IMR-90 (cell line): ENCODE measurements around the gene EVPL. TPM values are rescaled to one million over a fixed set of nuclear protein-coding genes. Genes with fewer than 3 reads are reported as not detected.

Source experiments
- ATAC-seq: fragments of 200-7000 bp; cut with Tn5 transposase; 2 replicates; pipeline ENCODE4 v1.9.1; 2020; ENCODE audit warnings: low read depth, mild to moderate bottlenecking, moderate library complexity
- BruUV-seq: library from RNA; stranded (reverse); fragments of 400-500 nt; replicated peaks from 2 replicates; lab custom pipeline; 2021; lab: Mats Ljungman, UMichigan
- CTCF ChIA-PET: fragments of 300-600 bp; formaldehyde crosslinking; extraction: SDS; loops from one replicate; lab custom pipeline; 2021; ENCODE audit warnings: antibody characterized with exemption; lab: Yijun Ruan, JAX
- POLR2A ChIA-PET: fragments of 300-600 bp; sonication (Branson Sonifier 250); formaldehyde crosslinking; loops from one replicate; lab custom pipeline; 2022; ENCODE audit warnings: antibody characterized with exemption; ENCODE audit not compliant: unreplicated experiment; lab: Charles Lee
- DNase-seq: peaks from one replicate; pipeline ENCODE4 v3.0.0; 2013
- H2AFZ ChIP-seq: replicated peaks from 2 replicates; pipeline ENCODE3; 2013; ENCODE audit warnings: low read length, mild to moderate bottlenecking; ENCODE audit not compliant: poor library complexity
- H2AK5ac ChIP-seq: 2 replicates; pipeline ENCODE4 v1.6.1; 2013; ENCODE audit warnings: low read depth, low read length, inconsistent platforms
- H2AK9ac ChIP-seq: replicated peaks from 2 replicates; pipeline ENCODE3; 2013; ENCODE audit warnings: mild to moderate bottlenecking, low read depth, low read length, moderate library complexity; ENCODE audit not compliant: poor library complexity
- H2BK120ac ChIP-seq: 2 replicates; pipeline ENCODE4 v1.6.1; 2013; ENCODE audit warnings: low read depth, low read length, inconsistent platforms
- H2BK15ac ChIP-seq: 3 replicates; pipeline ENCODE4 v1.6.1; 2013; ENCODE audit warnings: low read depth, low read length, inconsistent platforms
- H2BK20ac ChIP-seq: 2 replicates; pipeline ENCODE4 v1.6.1; 2013; ENCODE audit warnings: low read depth, mild to moderate bottlenecking, inconsistent platforms, low read length, moderate library complexity
- H2BK5ac ChIP-seq: 2 replicates; pipeline ENCODE4 v1.6.1; 2013; ENCODE audit warnings: mild to moderate bottlenecking, low read depth, low read length, inconsistent platforms; ENCODE audit not compliant: poor library complexity, severe bottlenecking
- H3K14ac ChIP-seq: replicated peaks from 2 replicates; pipeline ENCODE4 v1.6.1; 2013; ENCODE audit warnings: low read depth, low read length, inconsistent platforms
- H3K18ac ChIP-seq: 2 replicates; pipeline ENCODE4 v1.6.1; 2013; ENCODE audit warnings: low read depth, low read length, control low read depth
- H3K23ac ChIP-seq: 2 replicates; pipeline ENCODE4 v1.6.1; 2013; ENCODE audit warnings: low read depth, low read length, inconsistent platforms
- H3K27ac ChIP-seq: 2 replicates; pipeline ENCODE4 v1.5.1; 2013; ENCODE audit warnings: mild to moderate bottlenecking, control low read depth, low read length; ENCODE audit not compliant: insufficient read depth
- H3K27me3 ChIP-seq: 2 replicates; pipeline ENCODE4 v1.6.1; 2013; ENCODE audit warnings: low read length; ENCODE audit not compliant: control insufficient read depth, insufficient read depth
- H3K36me3 ChIP-seq: 2 replicates; pipeline ENCODE4 v1.6.1; 2013; ENCODE audit warnings: low read length, mixed read lengths; ENCODE audit not compliant: control insufficient read depth, insufficient read depth
- H3K4ac ChIP-seq: 2 replicates; pipeline ENCODE4 v1.6.1; 2013; ENCODE audit warnings: low read depth, low read length, inconsistent platforms
- H3K4me1 ChIP-seq: 2 replicates; pipeline ENCODE4 v1.6.1; 2013; ENCODE audit warnings: low read length, mixed read lengths; ENCODE audit not compliant: control insufficient read depth, insufficient read depth
- H3K4me2 ChIP-seq: 2 replicates; pipeline ENCODE4 v1.6.1; 2013; ENCODE audit warnings: low read depth, mild to moderate bottlenecking, control low read depth, low read length, moderate library complexity
- H3K4me3 ChIP-seq: 2 replicates; pipeline ENCODE4 v1.5.1; 2013; ENCODE audit warnings: low read depth, mild to moderate bottlenecking, control low read depth, low read length, moderate library complexity; ENCODE audit not compliant: insufficient read depth
- H3K56ac ChIP-seq: 2 replicates; pipeline ENCODE4 v1.6.1; 2013; ENCODE audit warnings: low read length, inconsistent platforms; ENCODE audit not compliant: insufficient read depth; ENCODE audit errors: extremely low read depth
- H3K79me1 ChIP-seq, 2 experiments: 2 replicates each; pipeline ENCODE4 v1.6.1; 2013; ENCODE audit warnings: low read length in 2 of 2, inconsistent platforms in 1 of 2, low read depth in 1 of 2
- H3K9ac ChIP-seq: 2 replicates; pipeline ENCODE4 v1.6.1; 2013; ENCODE audit warnings: low read depth, low read length, control low read depth
- H3K9me1 ChIP-seq: 2 replicates; pipeline ENCODE4 v1.6.1; 2013; ENCODE audit warnings: low read length, inconsistent platforms; ENCODE audit not compliant: insufficient read depth
- H3K9me3 ChIP-seq: 2 replicates; pipeline ENCODE4 v1.6.1; 2013; ENCODE audit warnings: low read length; ENCODE audit not compliant: control insufficient read depth, insufficient read depth
- H4K20me1 ChIP-seq: 2 replicates; pipeline ENCODE4 v1.6.1; 2013; ENCODE audit warnings: low read length, inconsistent platforms; ENCODE audit not compliant: insufficient read depth
- H4K5ac ChIP-seq: 2 replicates; pipeline ENCODE4 v1.6.1; 2013; ENCODE audit warnings: mild to moderate bottlenecking, low read depth, low read length, control low read depth
- H4K8ac ChIP-seq, 2 experiments: 2 replicates each; pipeline ENCODE4 v1.6.1; 2013; ENCODE audit warnings: low read depth in 2 of 2, low read length in 2 of 2, control low read depth in 1 of 2, inconsistent platforms in 1 of 2
- H4K91ac ChIP-seq: 2 replicates; pipeline ENCODE4 v1.6.1; 2013; ENCODE audit warnings: low read depth, low read length, inconsistent platforms; ENCODE audit not compliant: insufficient read depth
- BHLHE40 ChIP-seq: fragments of 150-350 bp; IDR thresholded peaks from 2 replicates; pipeline ENCODE4 v1.6.1; 2016; ENCODE audit warnings: mild to moderate bottlenecking, low read depth, low read length
- CEBPB ChIP-seq: IDR thresholded peaks from 2 replicates; pipeline ENCODE4 v1.6.1; 2012; ENCODE audit warnings: low read depth, low read length, improper control_type of control experiment
- CHD1 ChIP-seq: IDR thresholded peaks from 2 replicates; pipeline ENCODE4 v1.6.1; 2012; ENCODE audit warnings: low read depth, low read length, improper control_type of control experiment
- FOS ChIP-seq: fragments of 150-350 bp; IDR thresholded peaks from 2 replicates; pipeline ENCODE4 v1.6.1; 2016; ENCODE audit warnings: low read depth, low read length
- MAFK ChIP-seq: IDR thresholded peaks from 2 replicates; pipeline ENCODE4 v1.6.1; 2012; ENCODE audit warnings: low read depth, low read length, improper control_type of control experiment
- MAZ ChIP-seq: IDR thresholded peaks from 2 replicates; pipeline ENCODE4 v1.6.1; 2012; ENCODE audit warnings: low read depth, mild to moderate bottlenecking, low read length, improper control_type of control experiment, moderate library complexity, borderline replicate concordance
- MXI1 ChIP-seq: IDR thresholded peaks from 2 replicates; pipeline ENCODE4 v1.6.1; 2012; ENCODE audit warnings: low read depth, mild to moderate bottlenecking, low read length, moderate library complexity, borderline replicate concordance
- NFE2L2 ChIP-seq: fragments of 150-350 bp; IDR thresholded peaks from 2 replicates; pipeline ENCODE4 v1.6.1; 2016; ENCODE audit warnings: low read depth, mild to moderate bottlenecking, low read length
- POLR2A ChIP-seq: IDR thresholded peaks from 2 replicates; pipeline ENCODE4 v1.6.1; 2012; ENCODE audit warnings: mild to moderate bottlenecking, low read depth, low read length
- RAD21 ChIP-seq: IDR thresholded peaks from 2 replicates; pipeline ENCODE4 v1.6.1; 2012; ENCODE audit warnings: low read length, improper control_type of control experiment
- RCOR1 ChIP-seq: IDR thresholded peaks from 2 replicates; pipeline ENCODE4 v1.6.1; 2012; ENCODE audit warnings: mild to moderate bottlenecking, low read length, improper control_type of control experiment; ENCODE audit not compliant: insufficient replicate concordance
- RFX5 ChIP-seq: IDR thresholded peaks from 2 replicates; pipeline ENCODE4 v1.8.0; 2012; ENCODE audit warnings: low read depth, mild to moderate bottlenecking, low read length, moderate library complexity
- SMC3 ChIP-seq: fragments of 150-350 bp; IDR thresholded peaks from 2 replicates; pipeline ENCODE4 v1.6.1; 2016; ENCODE audit warnings: low read depth, mild to moderate bottlenecking, antibody characterized with exemption, low read length, moderate library complexity
- WGBS, 2 experiments: methylation state at CpG; one replicate each; pipeline versions ENCODE4 v1.1.5 to v1.1.7; 2013; ENCODE audit warnings: missing lambda C conversion rate in 2 of 2; ENCODE audit not compliant: insufficient read length in 1 of 2; ENCODE audit errors: extremely low coverage in 2 of 2; 5-methylcytosine and 5-hydroxymethylcytosine counted together
- dilution Hi-C: fragments of 300-500 bp; cut with HindIII; formaldehyde crosslinking; loops from one replicate; pipeline ENCODE4 v1.14.3; 2018; ENCODE audit warnings: low sequenced_read_pairs; ENCODE audit not compliant: unreplicated experiment
- in situ Hi-C: fragments of 300-500 bp; cut with MboI; formaldehyde crosslinking; loops from 3 replicates; pipeline ENCODE4 v1.14.3; 2019; ENCODE audit warnings: low sequenced_read_pairs, inconsistent platforms, mixed read lengths
- intact Hi-C: fragments of 100-400 bp; cut with micrococcal nuclease; formaldehyde crosslinking; loops from 2 replicates; pipeline ENCODE4 v1.10.0; 2022
- polyA plus RNA-seq, 3 experiments: library from polyadenylated mRNA; depleted of rRNA; stranded (reverse); fragments of >200 nt; gene quantifications; 2 replicates each; pipeline ENCODE4 v1.2.3, GENCODE V29; 2012; ENCODE audit warnings: low replicate concordance in 1 of 3
- total RNA-seq: library from RNA; depleted of rRNA; stranded (reverse); fragments of >200 nt; gene quantifications from 2 replicates; pipeline ENCODE4 v1.2.3, GENCODE V29; 2012
- TF ChIP-seq, protein P1 (sequence below): conservative IDR thresholded peaks from 2 replicates; pipeline ENCODE4 v1.5.1; 2012; ENCODE audit warnings: mild to moderate bottlenecking, low read depth, low read length, improper control_type of control experiment
- TF ChIP-seq, protein P2 (sequence below): fragments of 150-350 bp; IDR thresholded peaks from 2 replicates; pipeline ENCODE4 v1.6.1; 2017; ENCODE audit warnings: mild to moderate bottlenecking, antibody characterized with exemption, low read length, low read depth
- TF ChIP-seq, protein P3 (sequence below): fragments of 150-350 bp; IDR thresholded peaks from 2 replicates; pipeline ENCODE4 v1.6.1; 2016; ENCODE audit warnings: low read depth, mild to moderate bottlenecking, low read length, moderate library complexity, borderline replicate concordance

The EVPL gene
- total and polyA plus RNA-seq, 2 of the 4 experiments (the other 2 are of a cell fraction), result not detected

DNA sequence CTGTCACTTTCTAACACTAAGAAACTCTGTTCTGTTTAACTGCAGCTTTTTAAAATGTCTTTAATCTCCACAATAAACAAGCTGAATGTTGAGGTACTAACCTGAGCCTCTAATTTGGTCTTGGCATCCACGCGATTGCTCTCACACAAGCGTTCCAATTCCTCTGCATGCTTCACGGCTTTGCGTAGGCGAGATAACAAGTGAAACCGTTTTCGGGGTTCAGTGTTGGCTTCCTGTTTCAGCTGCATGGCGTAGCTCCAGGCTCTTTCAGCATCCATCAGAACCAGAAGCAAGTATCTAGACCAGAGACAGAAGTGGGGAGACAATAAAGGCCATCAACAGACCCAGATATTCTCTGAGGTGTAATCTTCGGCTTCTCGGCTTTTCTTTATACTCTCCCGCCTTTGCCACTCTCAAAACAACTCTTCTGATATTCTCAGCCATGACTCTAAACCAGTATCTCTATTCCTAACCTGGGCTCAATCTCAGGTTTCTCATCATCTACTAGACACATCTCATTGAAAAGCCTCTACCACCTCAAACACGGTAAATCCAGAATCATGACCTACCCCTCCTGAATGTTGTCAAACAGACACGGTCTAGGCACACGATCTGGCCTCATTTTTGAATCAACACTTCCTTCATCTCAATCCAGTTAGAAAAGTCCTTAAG, 36.9 kb upstream of the EVPL start:
- 99% methylated on average over 10 of the region's 15 CpGs; no CpG with 5 or more reads in 1 of the 2 experiments for WGBS, 2 experiments
- H2AK9ac ChIP-seq, result no peak overlapping the region
- H3K18ac ChIP-seq, result no peak overlapping the region
- H4K5ac ChIP-seq, result no peak overlapping the region
- ATAC-seq (no peak), DNase-seq (no peak)
- no peak overlapping the region for H3K14ac ChIP-seq
- dilution Hi-C loops, result no loop called here
- no peak overlapping the region for H3K56ac ChIP-seq
- CTCF ChIA-PET, result interaction anchor here (0.6 kb wide), 1 partner anchor 132 kb away, joined by 4 read pairs; no protein-coding TSS in a partner anchor
- in situ Hi-C loops, result no loop called here
- no peak overlapping the region for H2BK15ac ChIP-seq
- no peak overlapping the region for H2BK5ac ChIP-seq
- H3K9ac ChIP-seq, result no peak overlapping the region
- no peak overlapping the region for H2AFZ ChIP-seq
- no peak overlapping the region for H3K4ac ChIP-seq
- H3K27ac ChIP-seq, result no peak overlapping the region
- H3K36me3 ChIP-seq, result peaks cover 69% of the 10 kb centered on the region
- no peak for TF ChIP-seq POLR2A
- no peak for TF ChIP-seq RAD21
- TF ChIP-seq, protein P1, sequence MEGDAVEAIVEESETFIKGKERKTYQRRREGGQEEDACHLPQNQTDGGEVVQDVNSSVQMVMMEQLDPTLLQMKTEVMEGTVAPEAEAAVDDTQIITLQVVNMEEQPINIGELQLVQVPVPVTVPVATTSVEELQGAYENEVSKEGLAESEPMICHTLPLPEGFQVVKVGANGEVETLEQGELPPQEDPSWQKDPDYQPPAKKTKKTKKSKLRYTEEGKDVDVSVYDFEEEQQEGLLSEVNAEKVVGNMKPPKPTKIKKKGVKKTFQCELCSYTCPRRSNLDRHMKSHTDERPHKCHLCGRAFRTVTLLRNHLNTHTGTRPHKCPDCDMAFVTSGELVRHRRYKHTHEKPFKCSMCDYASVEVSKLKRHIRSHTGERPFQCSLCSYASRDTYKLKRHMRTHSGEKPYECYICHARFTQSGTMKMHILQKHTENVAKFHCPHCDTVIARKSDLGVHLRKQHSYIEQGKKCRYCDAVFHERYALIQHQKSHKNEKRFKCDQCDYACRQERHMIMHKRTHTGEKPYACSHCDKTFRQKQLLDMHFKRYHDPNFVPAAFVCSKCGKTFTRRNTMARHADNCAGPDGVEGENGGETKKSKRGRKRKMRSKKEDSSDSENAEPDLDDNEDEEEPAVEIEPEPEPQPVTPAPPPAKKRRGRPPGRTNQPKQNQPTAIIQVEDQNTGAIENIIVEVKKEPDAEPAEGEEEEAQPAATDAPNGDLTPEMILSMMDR, result no peak
- no peak for TF ChIP-seq SMC3
- TF ChIP-seq MAFK, result no peak
- no peak for TF ChIP-seq FOS
- TF ChIP-seq RCOR1, result no peak
- TF ChIP-seq, protein P2, sequence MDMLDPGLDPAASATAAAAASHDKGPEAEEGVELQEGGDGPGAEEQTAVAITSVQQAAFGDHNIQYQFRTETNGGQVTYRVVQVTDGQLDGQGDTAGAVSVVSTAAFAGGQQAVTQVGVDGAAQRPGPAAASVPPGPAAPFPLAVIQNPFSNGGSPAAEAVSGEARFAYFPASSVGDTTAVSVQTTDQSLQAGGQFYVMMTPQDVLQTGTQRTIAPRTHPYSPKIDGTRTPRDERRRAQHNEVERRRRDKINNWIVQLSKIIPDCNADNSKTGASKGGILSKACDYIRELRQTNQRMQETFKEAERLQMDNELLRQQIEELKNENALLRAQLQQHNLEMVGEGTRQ, result no peak
- TF ChIP-seq RFX5, result no peak
- no peak for TF ChIP-seq BHLHE40
- no peak for TF ChIP-seq NFE2L2
- TF ChIP-seq CEBPB, result no peak
- no peak for TF ChIP-seq MXI1
- no peak for TF ChIP-seq MAZ
- TF ChIP-seq, protein P3, sequence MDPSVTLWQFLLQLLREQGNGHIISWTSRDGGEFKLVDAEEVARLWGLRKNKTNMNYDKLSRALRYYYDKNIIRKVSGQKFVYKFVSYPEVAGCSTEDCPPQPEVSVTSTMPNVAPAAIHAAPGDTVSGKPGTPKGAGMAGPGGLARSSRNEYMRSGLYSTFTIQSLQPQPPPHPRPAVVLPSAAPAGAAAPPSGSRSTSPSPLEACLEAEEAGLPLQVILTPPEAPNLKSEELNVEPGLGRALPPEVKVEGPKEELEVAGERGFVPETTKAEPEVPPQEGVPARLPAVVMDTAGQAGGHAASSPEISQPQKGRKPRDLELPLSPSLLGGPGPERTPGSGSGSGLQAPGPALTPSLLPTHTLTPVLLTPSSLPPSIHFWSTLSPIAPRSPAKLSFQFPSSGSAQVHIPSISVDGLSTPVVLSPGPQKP, result no peak
- TF ChIP-seq CHD1, result no peak
- H2BK120ac ChIP-seq, result no peak overlapping the region
- POLR2A ChIA-PET, result interaction anchor here (0.6 kb wide), 1 partner anchor 16 kb away, joined by 6 read pairs; no protein-coding TSS in a partner anchor
- H3K23ac ChIP-seq, result no peak overlapping the region
- H4K8ac ChIP-seq, result no peak overlapping the region
- H3K9me3 ChIP-seq, result no peaks in the 10 kb centered on the region
- no peaks in the 10 kb centered on the region for H3K9me1 ChIP-seq
- intact Hi-C loops, result no loop called here
- no peaks in the 10 kb centered on the region for H3K27me3 ChIP-seq
- H3K4me1 ChIP-seq, result no peaks in the 10 kb centered on the region
- peaks cover 17 to 25% of the 10 kb centered on the region in 2 experiments for H3K79me1 ChIP-seq
- H4K20me1 ChIP-seq, result peaks cover 5% of the 10 kb centered on the region; the same call in 1 of the 2 replicates
- H3K4me3 ChIP-seq, result no peak overlapping the region
- H4K91ac ChIP-seq, result no peak overlapping the region
- no peak overlapping the region for H3K4me2 ChIP-seq
- no TSS peak for BruUV-seq
- H2AK5ac ChIP-seq, result no peak overlapping the region
- no peak overlapping the region for H2BK20ac ChIP-seq
